AG04450 (cell line): ENCODE results near the gene EPB41L4B. TPM values are rescaled to one million over a fixed set of nuclear protein-coding genes. Genes with fewer than 3 reads are reported as not detected.
"Not testable (repeated sequence)": the region's sequence is repeated elsewhere in the genome, so short reads cannot be mapped to it uniquely, and the experiment has no call there.

Experiments used
- CTCF ChIA-PET: fragments of 300-600, 350-600 bp; formaldehyde crosslinking; extraction: SDS; loops from one replicate; lab custom pipeline; 2022; ENCODE audit warnings: antibody characterized with exemption, inconsistent platforms; lab: Charles Lee
- POLR2A ChIA-PET: fragments of 350-600 bp; formaldehyde crosslinking; extraction: SDS; loops from one replicate; lab custom pipeline; 2021; ENCODE audit warnings: antibody characterized with exemption, inconsistent platforms; lab: Yijun Ruan, JAX
- DNase-seq: peaks from one replicate; pipeline ENCODE4 v3.0.0-alpha.2; 2011; ENCODE audit warnings: low read depth, low spot score
- H3K27ac ChIP-seq: one replicate; pipeline ENCODE4 v1.5.1; 2012; ENCODE audit warnings: low read depth, low read length, control low read depth
- H3K27me3 ChIP-seq: one replicate; pipeline ENCODE4 v1.6.0; 2012; ENCODE audit warnings: low read length; ENCODE audit not compliant: control insufficient read depth, insufficient read depth
- H3K4me3 ChIP-seq: 2 replicates; pipeline ENCODE4 v1.5.1; 2011; ENCODE audit warnings: mild to moderate bottlenecking, low read depth, low read length, control low read depth
- H3K9me3 ChIP-seq: 2 replicates; pipeline ENCODE4 v1.5.1; 2012; ENCODE audit warnings: low read length; ENCODE audit not compliant: control insufficient read depth, insufficient read depth
- polyA plus RNA-seq: library from polyadenylated mRNA; depleted of rRNA; stranded (reverse); fragments of >200 nt; gene quantifications from 2 replicates; pipeline ENCODE4 v1.2.3, GENCODE V29; 2011
- TF ChIP-seq, protein P1 (sequence below): IDR thresholded peaks from 2 replicates; pipeline ENCODE4 v1.5.1; 2011; ENCODE audit warnings: low read depth, low read length, control low read depth, inconsistent platforms

EPB41L4B gene
- polyA plus RNA-seq, 1 experiment: 1.5 TPM

- DNase-seq: no peak
- H3K4me3 ChIP-seq: no peak overlapping the region
- H3K27me3 ChIP-seq: peaks cover 6% of the 10 kb centered on the region
- POLR2A ChIA-PET: no interaction called here
- H3K9me3 ChIP-seq: no peaks in the 10 kb centered on the region
- CTCF ChIA-PET: no interaction called here
- TF ChIP-seq, protein P1, sequence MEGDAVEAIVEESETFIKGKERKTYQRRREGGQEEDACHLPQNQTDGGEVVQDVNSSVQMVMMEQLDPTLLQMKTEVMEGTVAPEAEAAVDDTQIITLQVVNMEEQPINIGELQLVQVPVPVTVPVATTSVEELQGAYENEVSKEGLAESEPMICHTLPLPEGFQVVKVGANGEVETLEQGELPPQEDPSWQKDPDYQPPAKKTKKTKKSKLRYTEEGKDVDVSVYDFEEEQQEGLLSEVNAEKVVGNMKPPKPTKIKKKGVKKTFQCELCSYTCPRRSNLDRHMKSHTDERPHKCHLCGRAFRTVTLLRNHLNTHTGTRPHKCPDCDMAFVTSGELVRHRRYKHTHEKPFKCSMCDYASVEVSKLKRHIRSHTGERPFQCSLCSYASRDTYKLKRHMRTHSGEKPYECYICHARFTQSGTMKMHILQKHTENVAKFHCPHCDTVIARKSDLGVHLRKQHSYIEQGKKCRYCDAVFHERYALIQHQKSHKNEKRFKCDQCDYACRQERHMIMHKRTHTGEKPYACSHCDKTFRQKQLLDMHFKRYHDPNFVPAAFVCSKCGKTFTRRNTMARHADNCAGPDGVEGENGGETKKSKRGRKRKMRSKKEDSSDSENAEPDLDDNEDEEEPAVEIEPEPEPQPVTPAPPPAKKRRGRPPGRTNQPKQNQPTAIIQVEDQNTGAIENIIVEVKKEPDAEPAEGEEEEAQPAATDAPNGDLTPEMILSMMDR: no peak
- H3K27ac ChIP-seq: no peak overlapping the region
Observed at GRCh38 chr9:109342878-109343277, 22.0 kb upstream of the EPB41L4B start.

- Histone ChIP-seq H3K9me3 (no peaks in the 10 kb centered on the region), H3K27me3 (no peaks in the 10 kb centered on the region), H3K4me3 (no peak overlapping the region), H3K27ac (no peak overlapping the region)
- TF ChIP-seq, protein P1: no peak
- no peak for DNase-seq
- POLR2A ChIA-PET: no interaction called here
- CTCF ChIA-PET: interaction anchor here (1.0 kb wide), 1 partner anchor 129 kb away, joined by 4 read pairs; no protein-coding TSS in a partner anchor
Observed at GRCh38 chr9:109341561-109341960, 20.7 kb upstream of the EPB41L4B start.

GRCh38 chr9:109340979-109341378 lies 20.1 kb upstream of the EPB41L4B start:
- DNase-seq, CTCF ChIA-PET, H3K4me3 ChIP-seq, H3K27ac ChIP-seq, POLR2A ChIA-PET, H3K9me3 ChIP-seq, H3K27me3 ChIP-seq: not testable (repeated sequence)

DNA sequence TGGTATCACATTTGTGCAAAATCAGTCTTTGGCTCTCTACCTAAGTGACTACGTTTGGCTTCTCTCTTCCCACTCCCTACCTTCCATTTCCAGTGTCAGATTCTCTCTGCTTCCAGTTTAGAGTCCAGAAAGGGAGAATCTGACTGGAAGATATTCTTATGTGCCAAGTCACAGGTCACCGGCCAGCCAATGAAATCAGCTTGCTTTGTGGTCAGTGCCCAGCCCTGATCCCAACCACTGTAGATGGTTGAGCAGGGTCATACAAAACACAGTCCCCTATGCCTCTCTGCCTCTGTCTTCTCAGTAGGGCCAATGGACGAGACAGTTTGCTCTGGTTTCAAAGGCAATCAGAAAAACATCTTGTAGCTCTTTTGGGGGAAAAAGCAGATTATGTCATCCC lies 15.6 kb upstream of the EPB41L4B start:
- Histone ChIP-seq H3K27me3 (peaks cover 3% of the 10 kb centered on the region), H3K4me3 (no peak overlapping the region), H3K9me3 (no peaks in the 10 kb centered on the region), H3K27ac (no peak overlapping the region)
- ChIA-PET POLR2A (no interaction called here), CTCF (no interaction called here)
- TF ChIP-seq, protein P1: no peak
- DNase-seq: no peak

GRCh38 chr9:109335929-109336328 lies 15.1 kb upstream of the EPB41L4B start:
- H3K27ac ChIP-seq: no peak overlapping the region
- H3K4me3 ChIP-seq: no peak overlapping the region
- no peaks in the 10 kb centered on the region for H3K9me3 ChIP-seq
- CTCF ChIA-PET: no interaction called here
- no peak for DNase-seq
- TF ChIP-seq, protein P1: no peak
- H3K27me3 ChIP-seq: peaks cover 3% of the 10 kb centered on the region
- POLR2A ChIA-PET: no interaction called here

DNA sequence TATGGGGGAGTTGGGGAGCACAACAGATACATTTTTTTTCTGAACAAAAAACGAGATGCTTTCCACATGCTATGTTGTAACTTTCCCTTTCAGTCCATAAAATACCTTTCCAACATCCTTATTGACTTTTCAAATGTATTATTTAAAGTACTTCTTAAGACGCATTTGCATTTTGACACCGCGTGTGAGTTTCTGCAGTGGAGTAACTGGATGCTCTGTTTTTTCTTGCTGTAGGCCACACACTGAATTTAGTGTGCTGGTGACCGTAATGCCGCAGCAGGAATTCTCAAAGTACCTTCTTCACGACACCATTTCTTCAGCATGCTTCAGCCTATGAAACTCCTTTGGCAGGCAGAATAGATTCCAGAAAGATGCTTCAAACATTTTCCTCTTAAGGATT lies 14.3 kb upstream of the EPB41L4B start:
- CTCF ChIA-PET: no interaction called here
- Histone ChIP-seq H3K27me3 (peaks cover 3% of the 10 kb centered on the region), H3K27ac (no peak overlapping the region), H3K9me3 (no peaks in the 10 kb centered on the region), H3K4me3 (no peak overlapping the region)
- TF ChIP-seq, protein P1: no peak
- POLR2A ChIA-PET: no interaction called here
- DNase-seq: no peak
